Keratinocyte (primary cell): ENCODE data around the gene NBPF3. TPM values are rescaled to one million over a fixed set of nuclear protein-coding genes. Genes with fewer than 3 reads are reported as not detected.

Experiments
- DNase-seq: peaks from one replicate; pipeline ENCODE4 v3.0.0-alpha.2; 2011; ENCODE audit warnings: low read depth, missing footprints, low spot score
- FAIRE-seq: peaks from 2 replicates; lab custom pipeline; 2011; peaks lifted over from hg19 to GRCh38; lab: Jason Lieb, UNC
- H2AFZ ChIP-seq: 2 replicates; pipeline ENCODE4 v1.6.0; 2012; ENCODE audit warnings: low read length, control low read depth, inconsistent platforms; ENCODE audit not compliant: control insufficient read depth
- H3K27ac ChIP-seq: 2 replicates; pipeline ENCODE4 v1.5.1; 2011; ENCODE audit warnings: low read length; ENCODE audit not compliant: control insufficient read depth, insufficient read depth
- H3K27me3 ChIP-seq: 3 replicates; pipeline ENCODE4 v1.6.0; 2011; ENCODE audit warnings: low read length; ENCODE audit not compliant: control insufficient read depth, insufficient read depth; ENCODE audit errors: extremely low read depth
- H3K36me3 ChIP-seq, 2 experiments: 2 replicates in 1 of 2; 3 replicates in 1 of 2; pipeline ENCODE4 v1.5.1; 2011; ENCODE audit warnings: low read length in 2 of 2, mild to moderate bottlenecking in 1 of 2; ENCODE audit not compliant: control insufficient read depth in 2 of 2, insufficient read depth in 2 of 2; ENCODE audit errors: extremely low read depth in 1 of 2
- H3K4me1 ChIP-seq: 3 replicates; pipeline ENCODE4 v1.5.1; 2011; ENCODE audit warnings: low read length; ENCODE audit not compliant: control insufficient read depth, insufficient read depth; ENCODE audit errors: extremely low read depth
- H3K4me2 ChIP-seq: 3 replicates; pipeline ENCODE4 v1.6.0; 2011; ENCODE audit warnings: low read depth, low read length; ENCODE audit not compliant: control insufficient read depth, insufficient read depth; ENCODE audit errors: extremely low read depth
- H3K4me3 ChIP-seq, 3 experiments: fragments of 200-600 bp in 1 of 3; sonication (generic) in 1 of 3; 2 replicates in 2 of 3; 3 replicates in 1 of 3; pipeline ENCODE4 v1.5.1; 2011 to 2016; ENCODE audit warnings: low read length in 3 of 3, mild to moderate bottlenecking in 3 of 3, control low read depth in 2 of 3, inconsistent platforms in 1 of 3, low read depth in 1 of 3, mixed read lengths in 1 of 3, mixed run types in 1 of 3, moderate library complexity in 1 of 3; ENCODE audit not compliant: control insufficient read depth in 2 of 3, insufficient read depth in 2 of 3; ENCODE audit errors: extremely low read depth in 1 of 3
- H3K79me2 ChIP-seq: 2 replicates; pipeline ENCODE4 v1.6.0; 2012; ENCODE audit warnings: low read length; ENCODE audit not compliant: control insufficient read depth, insufficient read depth
- H3K9ac ChIP-seq: 3 replicates; pipeline ENCODE4 v1.6.0; 2011; ENCODE audit warnings: low read length; ENCODE audit not compliant: control insufficient read depth, insufficient read depth; ENCODE audit errors: extremely low read depth
- H3K9me1 ChIP-seq: 3 replicates; pipeline ENCODE4 v1.6.0; 2011; ENCODE audit warnings: low read length; ENCODE audit not compliant: control insufficient read depth, insufficient read depth; ENCODE audit errors: extremely low read depth
- H3K9me3 ChIP-seq: 2 replicates; pipeline ENCODE4 v1.5.1; 2012; ENCODE audit warnings: low read depth, low read length; ENCODE audit not compliant: control insufficient read depth
- H4K20me1 ChIP-seq: 3 replicates; pipeline ENCODE4 v1.6.0; 2011; ENCODE audit warnings: low read length; ENCODE audit not compliant: control insufficient read depth, insufficient read depth; ENCODE audit errors: extremely low read depth
- EZH2 ChIP-seq: IDR thresholded peaks from one replicate; pipeline ENCODE4 v1.6.1; 2012; ENCODE audit warnings: inconsistent platforms, mild to moderate bottlenecking, low read length, moderate library complexity
- dilution Hi-C: fragments of 300-500 bp; cut with MboI; formaldehyde crosslinking; loops from one replicate; pipeline ENCODE4 v1.7.0; 2020; ENCODE audit warnings: low sequenced_read_pairs; ENCODE audit not compliant: extremely low pct_ligation_motif_present
- polyA plus RNA-seq, 5 experiments: library from polyadenylated mRNA; depleted of rRNA in 3 of 5; stranded (reverse) in 3 of 5; stranded (forward) in 1 of 5; unstranded in 1 of 5; fragments of >200 nt; gene quantifications; 1 replicate in 1 of 5; 2 replicates in 3 of 5; 3 replicates in 1 of 5; pipeline versions ENCODE4 v1.2.1 to v1.2.3, GENCODE V29; 2011 to 2012; ENCODE audit warnings: missing spikeins in 2 of 5, low read depth in 1 of 5, low replicate concordance in 1 of 5
- TF ChIP-seq, protein P1 (sequence below), 3 experiments: IDR thresholded peaks in 1 of 3; conservative IDR thresholded peaks in 1 of 3; optimal IDR thresholded peaks in 1 of 3; 2 replicates in 2 of 3; 3 replicates in 1 of 3; pipeline versions ENCODE3 to v1.5.1; 2011; ENCODE audit warnings: low read length in 3 of 3, mild to moderate bottlenecking in 3 of 3, moderate library complexity in 2 of 3, control low read depth in 1 of 3, inconsistent platforms in 1 of 3; ENCODE audit not compliant: insufficient read depth in 2 of 3; ENCODE audit errors: extremely low read depth in 1 of 3

NBPF3 gene
- polyA plus RNA-seq, 1 donor (not counting 4 experiments of a cell fraction or from before 2014, with no cell fraction given) = 6.8 TPM

DNA sequence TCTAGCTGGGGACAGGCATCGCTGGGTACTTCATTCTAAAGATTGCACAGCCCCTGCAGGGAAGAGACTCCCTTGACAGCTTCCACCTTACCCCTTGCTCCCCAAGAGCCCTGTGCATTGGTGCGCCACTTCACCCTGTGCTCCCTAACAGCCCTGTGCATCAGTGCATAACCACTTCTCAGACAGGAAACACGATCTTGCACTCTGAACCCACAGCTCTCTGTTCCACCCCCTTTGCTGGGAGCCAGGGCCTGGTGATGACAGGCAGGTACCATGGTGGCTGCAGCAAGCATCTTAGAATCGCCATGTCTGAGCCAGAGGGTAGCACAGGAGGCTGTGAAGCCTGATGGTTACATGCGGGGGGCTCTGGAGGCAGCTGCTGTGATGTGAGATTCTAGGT is 74.3 kb downstream of the NBPF3 start:
- H3K27ac ChIP-seq = no peak overlapping the region
- H3K27me3 ChIP-seq = peaks cover 30% of the 10 kb centered on the region
- FAIRE-seq (no peak), DNase-seq (no peak)
- no peak overlapping the region for H3K9ac ChIP-seq
- H3K4me3 ChIP-seq = no peak overlapping the region
- peaks cover 4% of the 10 kb centered on the region for H4K20me1 ChIP-seq
- dilution Hi-C loops = no loop called here
- TF ChIP-seq, protein P1, sequence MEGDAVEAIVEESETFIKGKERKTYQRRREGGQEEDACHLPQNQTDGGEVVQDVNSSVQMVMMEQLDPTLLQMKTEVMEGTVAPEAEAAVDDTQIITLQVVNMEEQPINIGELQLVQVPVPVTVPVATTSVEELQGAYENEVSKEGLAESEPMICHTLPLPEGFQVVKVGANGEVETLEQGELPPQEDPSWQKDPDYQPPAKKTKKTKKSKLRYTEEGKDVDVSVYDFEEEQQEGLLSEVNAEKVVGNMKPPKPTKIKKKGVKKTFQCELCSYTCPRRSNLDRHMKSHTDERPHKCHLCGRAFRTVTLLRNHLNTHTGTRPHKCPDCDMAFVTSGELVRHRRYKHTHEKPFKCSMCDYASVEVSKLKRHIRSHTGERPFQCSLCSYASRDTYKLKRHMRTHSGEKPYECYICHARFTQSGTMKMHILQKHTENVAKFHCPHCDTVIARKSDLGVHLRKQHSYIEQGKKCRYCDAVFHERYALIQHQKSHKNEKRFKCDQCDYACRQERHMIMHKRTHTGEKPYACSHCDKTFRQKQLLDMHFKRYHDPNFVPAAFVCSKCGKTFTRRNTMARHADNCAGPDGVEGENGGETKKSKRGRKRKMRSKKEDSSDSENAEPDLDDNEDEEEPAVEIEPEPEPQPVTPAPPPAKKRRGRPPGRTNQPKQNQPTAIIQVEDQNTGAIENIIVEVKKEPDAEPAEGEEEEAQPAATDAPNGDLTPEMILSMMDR (optimal IDR thresholded peaks at IDR 0.05 in 1 of 3, IDR thresholded peaks at IDR 0.05 in 1 of 3, conservative IDR thresholded peaks at IDR 0.05 in 1 of 3; ENCODE audit: extremely low read depth in 1 of 3, insufficient read depth in 2 of 3, low read length in 3 of 3) = no peak
- no peak for TF ChIP-seq EZH2
- no peaks in the 10 kb centered on the region for H3K9me3 ChIP-seq
- H3K4me1 ChIP-seq = no peaks in the 10 kb centered on the region
- H2AFZ ChIP-seq = no peak overlapping the region
- H3K79me2 ChIP-seq = no peaks in the 10 kb centered on the region
- no peaks in the 10 kb centered on the region for H3K36me3 ChIP-seq
- H3K9me1 ChIP-seq = no peaks in the 10 kb centered on the region
- no peak overlapping the region for H3K4me2 ChIP-seq

DNA sequence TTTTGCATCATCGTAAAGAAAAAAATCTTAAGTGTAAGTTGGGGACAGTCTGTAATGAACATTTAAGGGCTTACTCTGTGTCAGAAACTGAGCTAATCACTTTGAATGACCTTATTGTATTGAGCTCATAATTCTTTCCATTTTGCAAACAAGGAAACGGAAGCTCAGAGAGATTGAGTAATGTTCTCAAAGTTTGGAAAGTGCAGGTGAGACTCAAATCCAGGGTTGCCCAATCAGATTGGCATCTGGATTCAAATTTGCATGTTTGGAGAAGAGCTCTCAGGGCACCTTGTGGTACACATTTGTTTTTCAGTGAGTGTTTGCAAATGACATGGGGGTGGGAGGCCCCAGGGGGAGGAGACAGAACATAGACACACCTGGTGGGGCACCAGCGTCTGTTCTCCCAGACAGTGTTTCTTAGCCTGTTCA is 77.2 kb downstream of the NBPF3 start:
- no peak overlapping the region for H3K9ac ChIP-seq
- H3K79me2 ChIP-seq = no peaks in the 10 kb centered on the region
- peaks cover under 1% of the 10 kb centered on the region for H3K27me3 ChIP-seq
- no peak overlapping the region for H2AFZ ChIP-seq
- no peaks in the 10 kb centered on the region for H4K20me1 ChIP-seq
- no peak overlapping the region for H3K4me3 ChIP-seq
- H3K9me3 ChIP-seq = no peaks in the 10 kb centered on the region
- H3K9me1 ChIP-seq = no peaks in the 10 kb centered on the region
- H3K4me2 ChIP-seq = no peak overlapping the region
- DNase-seq (no peak), FAIRE-seq (no peak)
- no peak overlapping the region for H3K27ac ChIP-seq
- no peaks in the 10 kb centered on the region for H3K4me1 ChIP-seq
- H3K36me3 ChIP-seq = no peaks in the 10 kb centered on the region
- dilution Hi-C loops = no loop called here
- no peak for TF ChIP-seq EZH2
- TF ChIP-seq, protein P1 (optimal IDR thresholded peaks at IDR 0.05 in 1 of 3, IDR thresholded peaks at IDR 0.05 in 1 of 3, conservative IDR thresholded peaks at IDR 0.05 in 1 of 3; ENCODE audit: extremely low read depth in 1 of 3, insufficient read depth in 2 of 3, low read length in 3 of 3) = no peak
